AG04449 (cell line): ENCODE measurements around the gene WASF2.
"Not testable (repeated sequence)": the region's sequence is repeated elsewhere in the genome, so short reads cannot be mapped to it uniquely, and the experiment has no call there.

ENCODE experiments used
- CTCF ChIA-PET: fragments of 350-600 bp; formaldehyde crosslinking; extraction: SDS; loops from one replicate; lab custom pipeline; 2021; ENCODE audit warnings: antibody characterized with exemption; lab: Yijun Ruan, JAX
- POLR2A ChIA-PET: fragments of 400-600, 350-600 bp; formaldehyde crosslinking; extraction: SDS; loops from one replicate; lab custom pipeline; 2020; ENCODE audit warnings: antibody characterized with exemption, inconsistent platforms; lab: Yijun Ruan, JAX
- DNase-seq: peaks from one replicate; pipeline ENCODE4 v3.0.0-alpha.2; 2010; ENCODE audit warnings: low read depth, low spot score
- H3K4me3 ChIP-seq: 2 replicates; pipeline ENCODE4 v1.5.1; 2011; ENCODE audit warnings: low read depth, mild to moderate bottlenecking, control low read depth, low read length
- TF ChIP-seq, protein P1 (sequence below): IDR thresholded peaks from one replicate; pipeline ENCODE4 v1.5.1; 2011; ENCODE audit warnings: mild to moderate bottlenecking, moderate library complexity, low read length, control low read depth, inconsistent platforms; ENCODE audit not compliant: insufficient read depth; ENCODE audit errors: missing control alignments

Gene WASF2

DNA sequence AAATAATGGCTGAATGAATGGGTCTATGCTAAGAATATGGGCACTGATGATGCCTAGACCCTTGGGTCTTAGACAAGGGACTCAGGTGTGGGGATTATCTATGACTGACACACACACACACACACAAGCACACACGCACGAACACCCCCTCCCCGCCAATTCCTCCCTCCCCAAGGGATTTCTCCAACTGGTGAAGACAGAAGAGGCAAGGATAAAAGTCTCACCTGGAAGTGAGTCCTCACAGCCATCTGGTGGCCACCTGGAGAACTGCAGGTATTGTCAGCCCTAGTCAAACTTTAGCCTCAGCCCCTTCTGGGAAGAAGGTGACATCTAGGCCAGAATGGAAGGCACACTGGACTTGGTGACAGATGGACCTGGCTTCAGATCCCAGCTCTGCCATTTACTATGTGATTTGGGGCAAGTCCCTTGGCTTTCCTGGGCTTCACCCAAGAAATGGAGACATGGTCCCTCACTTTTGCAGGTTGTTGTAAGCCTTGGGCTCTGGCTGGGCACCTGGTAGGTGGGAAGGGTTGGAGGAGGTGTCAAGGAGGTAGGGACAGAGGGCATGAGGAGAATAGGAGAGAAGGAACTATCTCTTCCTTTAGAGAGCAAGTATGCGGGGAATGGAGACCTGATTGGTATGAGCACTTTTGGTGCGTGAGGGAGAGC is 101.5 kb downstream of the WASF2 start:
- ChIA-PET POLR2A (no interaction called here), CTCF (interaction anchor here (0.7 to 15.9 kb wide), 22 partner anchors 8 to 352 kb away, joined by 3 to 442 read pairs (median 6); partner anchors contain the start of genes FCN3 and MAP3K6)
- TF ChIP-seq, protein P1, sequence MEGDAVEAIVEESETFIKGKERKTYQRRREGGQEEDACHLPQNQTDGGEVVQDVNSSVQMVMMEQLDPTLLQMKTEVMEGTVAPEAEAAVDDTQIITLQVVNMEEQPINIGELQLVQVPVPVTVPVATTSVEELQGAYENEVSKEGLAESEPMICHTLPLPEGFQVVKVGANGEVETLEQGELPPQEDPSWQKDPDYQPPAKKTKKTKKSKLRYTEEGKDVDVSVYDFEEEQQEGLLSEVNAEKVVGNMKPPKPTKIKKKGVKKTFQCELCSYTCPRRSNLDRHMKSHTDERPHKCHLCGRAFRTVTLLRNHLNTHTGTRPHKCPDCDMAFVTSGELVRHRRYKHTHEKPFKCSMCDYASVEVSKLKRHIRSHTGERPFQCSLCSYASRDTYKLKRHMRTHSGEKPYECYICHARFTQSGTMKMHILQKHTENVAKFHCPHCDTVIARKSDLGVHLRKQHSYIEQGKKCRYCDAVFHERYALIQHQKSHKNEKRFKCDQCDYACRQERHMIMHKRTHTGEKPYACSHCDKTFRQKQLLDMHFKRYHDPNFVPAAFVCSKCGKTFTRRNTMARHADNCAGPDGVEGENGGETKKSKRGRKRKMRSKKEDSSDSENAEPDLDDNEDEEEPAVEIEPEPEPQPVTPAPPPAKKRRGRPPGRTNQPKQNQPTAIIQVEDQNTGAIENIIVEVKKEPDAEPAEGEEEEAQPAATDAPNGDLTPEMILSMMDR: peak; percentile 77
- no peak overlapping the region for H3K4me3 ChIP-seq
- no peak for DNase-seq

DNA sequence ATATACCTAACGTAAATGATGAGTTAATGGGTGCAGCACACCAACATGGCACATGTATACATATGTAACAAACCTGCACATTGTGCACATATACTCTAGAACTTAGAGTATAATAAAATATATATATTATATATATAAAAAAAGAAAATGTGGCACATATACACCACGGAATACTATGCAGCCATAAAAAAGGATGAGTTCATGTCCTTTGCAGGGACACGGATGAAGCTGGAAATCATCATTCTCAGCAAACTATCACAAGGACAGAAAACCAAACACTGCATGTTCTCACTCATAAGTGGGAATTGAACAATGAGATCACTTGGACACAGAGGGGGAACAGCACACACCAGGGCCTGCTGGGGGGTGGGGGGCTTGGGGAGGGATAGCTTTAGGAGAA is 105.2 kb downstream of the WASF2 start:
- not testable (repeated sequence) for H3K4me3 ChIP-seq, DNase-seq
- CTCF ChIA-PET: interaction anchor here (0.9 to 15.9 kb wide), 6 partner anchors 12 to 277 kb away, joined by 3 to 442 read pairs (median 18); partner anchors contain the start of gene MAP3K6
- POLR2A ChIA-PET: interaction anchor here (1.4 kb wide), 1 partner anchor 85 kb away, joined by 4 read pairs; no protein-coding TSS in a partner anchor

DNA sequence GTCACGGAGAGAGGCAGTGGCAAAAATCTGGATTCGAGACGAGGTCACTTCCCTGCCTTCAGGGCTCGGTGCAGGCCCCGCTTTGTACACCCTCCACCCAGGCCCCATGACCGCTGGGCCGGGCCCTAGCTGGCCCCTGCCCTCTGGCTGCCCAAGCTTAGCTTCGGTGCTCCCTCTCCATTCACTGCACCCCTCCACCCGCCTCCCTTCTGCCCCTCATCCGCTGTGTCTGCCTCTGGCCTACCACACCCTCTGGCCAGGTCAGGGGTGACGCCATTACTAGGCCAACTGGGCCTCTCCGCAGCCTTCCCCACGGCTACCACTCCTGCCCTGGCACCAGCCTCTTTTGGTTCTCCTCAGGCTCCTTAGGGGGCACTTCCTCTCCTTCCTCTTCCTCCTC is 106.3 kb downstream of the WASF2 start:
- CTCF ChIA-PET: interaction anchor here (0.9 to 15.9 kb wide), 8 partner anchors 12 to 281 kb away, joined by 3 to 442 read pairs (median 8); partner anchors contain the start of gene MAP3K6
- DNase-seq: no peak
- POLR2A ChIA-PET: interaction anchor here (1.4 kb wide), 1 partner anchor 83 kb away, joined by 4 read pairs; no protein-coding TSS in a partner anchor
- no peak overlapping the region for H3K4me3 ChIP-seq
- TF ChIP-seq, protein P1: no peak

DNA sequence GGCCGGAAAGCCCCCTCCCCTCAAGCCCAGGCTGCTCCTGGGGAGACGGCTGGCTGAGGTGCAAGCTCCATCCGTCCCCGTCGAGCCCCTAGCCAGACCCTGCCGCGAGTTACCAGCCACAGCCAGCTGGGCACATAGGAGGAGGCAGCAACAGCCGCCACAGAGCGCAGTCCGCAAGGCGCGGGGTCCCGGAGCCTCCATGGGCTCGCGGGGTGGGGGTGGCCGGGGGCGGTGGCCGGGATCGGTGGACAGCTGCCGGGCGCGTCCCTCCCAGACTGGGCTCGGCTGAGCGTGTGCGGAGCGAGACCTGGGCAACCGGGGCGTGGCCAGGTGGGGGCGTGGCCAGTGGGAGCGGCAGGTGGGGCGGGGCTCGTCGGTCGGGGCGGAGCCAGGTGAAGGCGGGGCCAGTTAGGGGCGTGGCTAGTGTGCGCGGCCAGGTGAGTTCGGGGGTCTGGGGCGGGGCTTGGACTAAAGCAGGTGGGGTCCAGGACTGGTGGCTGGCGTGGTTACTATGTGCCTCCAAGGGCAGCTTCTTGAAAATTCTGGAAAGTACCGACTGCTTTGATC is 106.8 kb downstream of the WASF2 start, which contains the start of gene CD164L2:
Gene CD164L2, minus strand, starts transcription at position 295 of the 567 bp plus-strand sequence. Its CDS starts 94 bp downstream, at position 201.
- ChIA-PET POLR2A (no interaction called here), CTCF (interaction anchor here (0.8 to 15.9 kb wide), 10 partner anchors 8 to 339 kb away, joined by 3 to 442 read pairs (median 4); partner anchors contain the start of gene MAP3K6)
- no peak for DNase-seq
- H3K4me3 ChIP-seq: no peak within 1 kb of the TSS
- TF ChIP-seq, protein P1: no peak

DNA sequence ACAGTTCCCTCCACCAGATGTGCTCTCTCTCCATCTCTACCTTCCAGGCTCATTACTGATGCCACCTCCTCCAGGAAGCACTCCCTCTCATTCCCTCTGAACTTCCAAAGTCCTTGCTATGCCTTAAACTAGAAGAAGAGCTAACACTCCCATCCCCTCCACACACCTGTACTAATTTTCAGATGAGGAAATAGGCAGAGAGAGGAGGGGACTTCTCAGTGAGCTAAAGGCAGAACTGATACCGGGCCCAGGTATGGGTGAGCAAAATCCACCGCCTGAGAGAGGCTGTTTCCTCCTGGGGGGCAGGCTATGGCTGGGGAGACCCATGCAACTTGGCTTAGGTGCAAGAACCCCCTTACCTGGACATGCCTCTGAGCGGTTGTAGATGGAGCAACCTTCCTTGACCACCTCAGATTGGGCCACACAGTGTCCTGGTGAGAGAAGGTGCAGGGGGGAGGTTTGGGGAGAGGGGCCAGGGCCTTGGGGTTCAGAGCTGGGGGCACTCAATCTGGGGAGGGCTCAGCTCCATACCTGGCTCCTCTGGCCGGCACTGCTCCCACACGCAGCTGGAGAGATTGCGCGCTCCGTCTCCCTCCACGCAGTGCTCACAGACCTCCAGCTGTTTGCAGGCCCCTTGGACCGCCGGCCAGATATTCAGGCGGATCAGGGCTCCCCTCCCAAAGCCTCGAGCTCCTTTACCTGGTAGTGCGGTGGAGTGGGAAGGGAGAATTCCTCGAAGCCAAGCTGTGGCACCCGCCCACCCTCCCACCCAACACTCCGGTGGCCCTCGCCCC is 107.8 kb downstream of the WASF2 start:
- ChIA-PET POLR2A (no interaction called here), CTCF (interaction anchor here (0.7 to 15.9 kb wide), 12 partner anchors 9 to 338 kb away, joined by 3 to 442 read pairs (median 6); partner anchors contain the start of gene MAP3K6)
- TF ChIP-seq, protein P1: no peak
- DNase-seq: no peak
- H3K4me3 ChIP-seq: no peak overlapping the region
